SK-N-SH treated with all-trans-retinoic acid at 6 μM for 48 hours (cell line): ENCODE data around the gene TIA1.

ENCODE experiments used
- ATAC-seq: fragments of 200-7000 bp; cut with Tn5 transposase; 3 replicates; pipeline ENCODE4 v1.9.1; 2020; ENCODE audit warnings: mild to moderate bottlenecking, moderate library complexity
- ARNTL ChIP-seq: fragments of 450-650 bp; formaldehyde crosslinking; IDR thresholded peaks from 2 replicates; pipeline ENCODE4 v1.5.0; 2020; ENCODE audit warnings: low read depth, mild to moderate bottlenecking, moderate library complexity, borderline replicate concordance
- BACH2 ChIP-seq: fragments of 250-450 bp; sonication (Bioruptor Pico); IDR thresholded peaks from 2 replicates; pipeline ENCODE4 v1.9.0; 2021; ENCODE audit warnings: mild to moderate bottlenecking, borderline replicate concordance
- CSDC2 ChIP-seq: fragments of 250-450 bp; sonication (Bioruptor Pico); IDR thresholded peaks from 2 replicates; pipeline ENCODE4 v1.5.0; 2020; ENCODE audit warnings: mild to moderate bottlenecking, moderate library complexity
- ESRRG ChIP-seq: fragments of 250-450 bp; sonication (Bioruptor Pico); IDR thresholded peaks from 2 replicates; pipeline ENCODE4 v1.6.1; 2021; ENCODE audit warnings: mild to moderate bottlenecking
- GLIS3 ChIP-seq: fragments of 250-450 bp; sonication (Bioruptor Pico); IDR thresholded peaks from 2 replicates; pipeline ENCODE4 v1.5.0; 2020; ENCODE audit warnings: mild to moderate bottlenecking, moderate library complexity
- ISL1 ChIP-seq: fragments of 250-450 bp; sonication (Bioruptor Pico); IDR thresholded peaks from 2 replicates; pipeline ENCODE4 v2.1.2; 2022; ENCODE audit warnings: mild to moderate bottlenecking, moderate library complexity
- OSR1 ChIP-seq: fragments of 250-450 bp; sonication (Bioruptor Pico); IDR thresholded peaks from 2 replicates; pipeline ENCODE4 v1.8.0; 2022; ENCODE audit warnings: moderate library complexity, mild to moderate bottlenecking, inconsistent platforms
- PATZ1 ChIP-seq: fragments of 250-450 bp; sonication (Bioruptor Pico); IDR thresholded peaks from 2 replicates; pipeline ENCODE4 v1.8.0; 2020; ENCODE audit warnings: mild to moderate bottlenecking, moderate library complexity, borderline replicate concordance
- PPARA ChIP-seq: fragments of 250-450 bp; sonication (Bioruptor Pico); IDR thresholded peaks from 2 replicates; pipeline ENCODE4 v1.5.0; 2020; ENCODE audit warnings: mild to moderate bottlenecking, borderline replicate concordance
- SNAI2 ChIP-seq: fragments of 250-450 bp; sonication (Bioruptor Pico); IDR thresholded peaks from 2 replicates; pipeline ENCODE4 v1.5.0; 2020; ENCODE audit warnings: mild to moderate bottlenecking, moderate library complexity
- TOX ChIP-seq: fragments of 250-450 bp; sonication (Bioruptor Pico); IDR thresholded peaks from 2 replicates; pipeline ENCODE4 v1.8.0; 2021; ENCODE audit warnings: mild to moderate bottlenecking, moderate library complexity, borderline replicate concordance
- TSHZ2 ChIP-seq: fragments of 250-450 bp; sonication (Bioruptor Pico); IDR thresholded peaks from 2 replicates; pipeline ENCODE4 v1.5.0; 2020; ENCODE audit warnings: mild to moderate bottlenecking, moderate library complexity
- ZC3H10 ChIP-seq: fragments of 250-450 bp; sonication (Bioruptor Pico); IDR thresholded peaks from 2 replicates; pipeline ENCODE4 v1.5.1; 2021; ENCODE audit warnings: mild to moderate bottlenecking, moderate library complexity
- ZFP3 ChIP-seq: fragments of 250-450 bp; sonication (Bioruptor Pico); IDR thresholded peaks from 2 replicates; pipeline ENCODE4 v1.5.0; 2020; ENCODE audit warnings: mild to moderate bottlenecking, moderate library complexity
- ZFP30 ChIP-seq: fragments of 450-650 bp; formaldehyde crosslinking; IDR thresholded peaks from 2 replicates; pipeline ENCODE4 v1.5.0; 2022; ENCODE audit warnings: mild to moderate bottlenecking, moderate library complexity
- ZNF70 ChIP-seq: fragments of 450-650 bp; formaldehyde crosslinking; IDR thresholded peaks from 2 replicates; pipeline ENCODE4 v1.5.0; 2020; ENCODE audit warnings: mild to moderate bottlenecking, moderate library complexity
- ZNF8 ChIP-seq: fragments of 450-650 bp; formaldehyde crosslinking; IDR thresholded peaks from 2 replicates; pipeline ENCODE4 v1.5.0; 2020; ENCODE audit warnings: mild to moderate bottlenecking, moderate library complexity
- TF ChIP-seq, protein P1 (sequence below): fragments of 250-450 bp; sonication (Bioruptor Pico); IDR thresholded peaks from 2 replicates; pipeline ENCODE4 v1.5.1; 2021; ENCODE audit warnings: mild to moderate bottlenecking, moderate library complexity
- TF ChIP-seq, protein P2 (sequence below): fragments of 250-450 bp; sonication (Bioruptor Pico); IDR thresholded peaks from 2 replicates; pipeline ENCODE4 v1.5.1; 2020; ENCODE audit warnings: low read depth, mild to moderate bottlenecking, moderate library complexity
- TF ChIP-seq, protein P3 (sequence below): fragments of 250-450 bp; sonication (Bioruptor Pico); IDR thresholded peaks from 2 replicates; pipeline ENCODE4 v1.8.0; 2021; ENCODE audit warnings: low read depth, mild to moderate bottlenecking, moderate library complexity, borderline replicate concordance

Gene TIA1

GRCh38 chr2:70247364-70248180, 856 bp downstream of the TIA1 start:
- ATAC-seq = no peak; the same call in 2 of the 3 replicates
- TF ChIP-seq ZNF70 (CRISPR knock-in tag) = no peak
- TF ChIP-seq TOX = no peak
- TF ChIP-seq, protein P1, sequence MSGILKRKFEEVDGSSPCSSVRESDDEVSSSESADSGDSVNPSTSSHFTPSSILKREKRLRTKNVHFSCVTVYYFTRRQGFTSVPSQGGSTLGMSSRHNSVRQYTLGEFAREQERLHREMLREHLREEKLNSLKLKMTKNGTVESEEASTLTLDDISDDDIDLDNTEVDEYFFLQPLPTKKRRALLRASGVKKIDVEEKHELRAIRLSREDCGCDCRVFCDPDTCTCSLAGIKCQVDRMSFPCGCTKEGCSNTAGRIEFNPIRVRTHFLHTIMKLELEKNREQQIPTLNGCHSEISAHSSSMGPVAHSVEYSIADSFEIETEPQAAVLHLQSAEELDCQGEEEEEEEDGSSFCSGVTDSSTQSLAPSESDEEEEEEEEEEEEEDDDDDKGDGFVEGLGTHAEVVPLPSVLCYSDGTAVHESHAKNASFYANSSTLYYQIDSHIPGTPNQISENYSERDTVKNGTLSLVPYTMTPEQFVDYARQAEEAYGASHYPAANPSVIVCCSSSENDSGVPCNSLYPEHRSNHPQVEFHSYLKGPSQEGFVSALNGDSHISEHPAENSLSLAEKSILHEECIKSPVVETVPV (CRISPR knock-in tag) = no peak
- no peak for TF ChIP-seq ZFP30
- TF ChIP-seq ESRRG = no peak
- TF ChIP-seq ZFP3 (CRISPR knock-in tag) = no peak
- no peak for TF ChIP-seq BACH2 (CRISPR knock-in tag)
- TF ChIP-seq ZNF8 (CRISPR knock-in tag) = no peak
- TF ChIP-seq, protein P2, sequence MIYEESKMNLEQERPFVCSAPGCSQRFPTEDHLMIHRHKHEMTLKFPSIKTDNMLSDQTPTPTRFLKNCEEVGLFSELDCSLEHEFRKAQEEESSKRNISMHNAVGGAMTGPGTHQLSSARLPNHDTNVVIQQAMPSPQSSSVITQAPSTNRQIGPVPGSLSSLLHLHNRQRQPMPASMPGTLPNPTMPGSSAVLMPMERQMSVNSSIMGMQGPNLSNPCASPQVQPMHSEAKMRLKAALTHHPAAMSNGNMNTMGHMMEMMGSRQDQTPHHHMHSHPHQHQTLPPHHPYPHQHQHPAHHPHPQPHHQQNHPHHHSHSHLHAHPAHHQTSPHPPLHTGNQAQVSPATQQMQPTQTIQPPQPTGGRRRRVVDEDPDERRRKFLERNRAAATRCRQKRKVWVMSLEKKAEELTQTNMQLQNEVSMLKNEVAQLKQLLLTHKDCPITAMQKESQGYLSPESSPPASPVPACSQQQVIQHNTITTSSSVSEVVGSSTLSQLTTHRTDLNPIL (CRISPR knock-in tag) = no peak
- TF ChIP-seq GLIS3 (CRISPR knock-in tag) = no peak

- no peak for ATAC-seq
- TF ChIP-seq CSDC2 (CRISPR knock-in tag) (no peak), ZC3H10 (no peak), ARNTL (CRISPR knock-in tag) (no peak), TOX (no peak), ZFP3 (CRISPR knock-in tag) (no peak), ISL1 (CRISPR knock-in tag) (no peak), SNAI2 (no peak), ZNF8 (CRISPR knock-in tag) (no peak), PPARA (no peak), BACH2 (CRISPR knock-in tag) (no peak)
- TF ChIP-seq, protein P2 (CRISPR knock-in tag) = no peak
Observed at GRCh38 chr2:70243806-70244584, 4.4 kb downstream of the TIA1 start.

DNA sequence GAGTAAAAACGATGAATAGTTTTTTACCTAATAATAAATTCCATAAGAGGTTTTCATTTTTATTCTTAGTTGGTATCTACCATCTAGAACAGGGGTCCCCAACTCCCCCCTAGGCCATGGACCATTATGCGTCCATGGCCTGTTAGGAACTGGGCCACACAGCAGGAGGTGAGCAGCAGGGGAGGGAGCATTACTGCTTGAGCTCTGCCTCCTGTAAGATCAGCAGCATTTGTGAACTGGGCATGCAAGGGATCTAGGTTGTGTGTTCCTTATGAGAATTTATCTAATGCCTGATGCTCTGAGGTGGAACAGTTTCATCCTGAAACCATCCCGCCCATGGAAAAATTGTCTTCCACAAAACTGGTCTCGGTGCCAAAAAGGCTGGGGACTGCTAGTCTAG, 5.9 kb downstream of the TIA1 start:
- no peak for ATAC-seq
- TF ChIP-seq GLIS3 (CRISPR knock-in tag) (no peak), OSR1 (CRISPR knock-in tag) (no peak), PATZ1 (no peak), ZC3H10 (no peak), PPARA (no peak), TSHZ2 (CRISPR knock-in tag) (no peak), ZFP30 (no peak), TOX (no peak), ESRRG (no peak)
- TF ChIP-seq, protein P1 (CRISPR knock-in tag) = no peak
- TF ChIP-seq, protein P3, sequence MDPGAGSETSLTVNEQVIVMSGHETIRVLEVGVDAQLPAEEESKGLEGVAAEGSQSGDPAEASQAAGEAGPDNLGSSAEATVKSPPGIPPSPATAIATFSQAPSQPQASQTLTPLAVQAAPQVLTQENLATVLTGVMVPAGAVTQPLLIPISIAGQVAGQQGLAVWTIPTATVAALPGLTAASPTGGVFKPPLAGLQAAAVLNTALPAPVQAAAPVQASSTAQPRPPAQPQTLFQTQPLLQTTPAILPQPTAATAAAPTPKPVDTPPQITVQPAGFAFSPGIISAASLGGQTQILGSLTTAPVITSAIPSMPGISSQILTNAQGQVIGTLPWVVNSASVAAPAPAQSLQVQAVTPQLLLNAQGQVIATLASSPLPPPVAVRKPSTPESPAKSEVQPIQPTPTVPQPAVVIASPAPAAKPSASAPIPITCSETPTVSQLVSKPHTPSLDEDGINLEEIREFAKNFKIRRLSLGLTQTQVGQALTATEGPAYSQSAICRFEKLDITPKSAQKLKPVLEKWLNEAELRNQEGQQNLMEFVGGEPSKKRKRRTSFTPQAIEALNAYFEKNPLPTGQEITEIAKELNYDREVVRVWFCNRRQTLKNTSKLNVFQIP (CRISPR knock-in tag) = no peak
